ENCODE measurements around the gene SUPT6H. TPM values are rescaled to one million over a fixed set of nuclear protein-coding genes. Genes with fewer than 3 reads are reported as not detected.

The SUPT6H gene
- total RNA-seq, 4 donors from 2014 or later = 48.7 to 87.3 (median 71.9) TPM

- TF ChIP-seq, protein P1, sequence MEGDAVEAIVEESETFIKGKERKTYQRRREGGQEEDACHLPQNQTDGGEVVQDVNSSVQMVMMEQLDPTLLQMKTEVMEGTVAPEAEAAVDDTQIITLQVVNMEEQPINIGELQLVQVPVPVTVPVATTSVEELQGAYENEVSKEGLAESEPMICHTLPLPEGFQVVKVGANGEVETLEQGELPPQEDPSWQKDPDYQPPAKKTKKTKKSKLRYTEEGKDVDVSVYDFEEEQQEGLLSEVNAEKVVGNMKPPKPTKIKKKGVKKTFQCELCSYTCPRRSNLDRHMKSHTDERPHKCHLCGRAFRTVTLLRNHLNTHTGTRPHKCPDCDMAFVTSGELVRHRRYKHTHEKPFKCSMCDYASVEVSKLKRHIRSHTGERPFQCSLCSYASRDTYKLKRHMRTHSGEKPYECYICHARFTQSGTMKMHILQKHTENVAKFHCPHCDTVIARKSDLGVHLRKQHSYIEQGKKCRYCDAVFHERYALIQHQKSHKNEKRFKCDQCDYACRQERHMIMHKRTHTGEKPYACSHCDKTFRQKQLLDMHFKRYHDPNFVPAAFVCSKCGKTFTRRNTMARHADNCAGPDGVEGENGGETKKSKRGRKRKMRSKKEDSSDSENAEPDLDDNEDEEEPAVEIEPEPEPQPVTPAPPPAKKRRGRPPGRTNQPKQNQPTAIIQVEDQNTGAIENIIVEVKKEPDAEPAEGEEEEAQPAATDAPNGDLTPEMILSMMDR (IDR thresholded peaks at IDR 0.05) = no peak
- TF ChIP-seq EP300 (IDR thresholded peaks at IDR 0.05) (no peak), POLR2AphosphoS5 (IDR thresholded peaks at IDR 0.05) (no peak), POLR2A (IDR thresholded peaks at IDR 0.05) (no peak)
- no peak overlapping the region for H3K4me3 ChIP-seq
- WGBS, 2 donors (ENCODE audit: low coverage in 1 of 2) = 82 to 88% methylated on average over 2 to 3 of the region's 4 CpGs
- H3K36me3 ChIP-seq = peaks cover 10 to 91% of the 10 kb centered on the region in 2 donors
- H3K4me1 ChIP-seq = peaks cover 0 to 7% (median 0%) of the 10 kb centered on the region in 3 donors
- no peak for ATAC-seq
- no peaks in the 10 kb centered on the region for H3K27me3 ChIP-seq
- no peaks in the 10 kb centered on the region for H3K9me3 ChIP-seq
- H3K27ac ChIP-seq = no peak overlapping the region
These were observed 46.6 kb upstream of the SUPT6H start for GRCh38 chr17:28615260-28615940.

DNA sequence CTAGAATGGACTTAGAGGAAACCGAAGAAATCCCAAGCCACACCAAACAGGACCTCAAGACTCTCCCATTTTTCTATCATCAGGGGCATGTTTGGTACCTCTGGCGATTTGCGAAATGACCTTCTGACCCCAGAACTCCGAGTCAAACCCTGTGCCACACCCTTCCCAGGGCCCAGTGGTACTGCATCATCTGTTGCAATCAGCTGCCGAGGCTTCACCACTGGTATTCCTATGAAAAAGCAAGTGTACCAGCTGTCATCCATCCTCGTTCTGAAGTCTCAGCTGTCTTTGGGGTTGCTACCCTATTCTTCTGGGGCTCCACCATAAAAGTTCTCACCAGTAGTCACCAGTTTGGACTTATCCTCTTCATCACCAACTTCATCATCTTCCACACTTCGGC is 45.7 kb upstream of the SUPT6H start:
- H3K4me1 ChIP-seq = peaks cover 0 to 7% (median 0%) of the 10 kb centered on the region in 3 donors
- no peaks in the 10 kb centered on the region for H3K27me3 ChIP-seq
- WGBS, 2 donors (ENCODE audit: low coverage in 1 of 2) = 74 to 83% methylated on average over 6 to 7 of the region's 7 CpGs
- no peak overlapping the region for H3K27ac ChIP-seq
- H3K36me3 ChIP-seq = peaks cover 18 to 92% of the 10 kb centered on the region in 2 donors
- H3K4me3 ChIP-seq = no peak overlapping the region
- H3K9me3 ChIP-seq = no peaks in the 10 kb centered on the region
- TF ChIP-seq POLR2A (IDR thresholded peaks at IDR 0.05) = no peak
- ATAC-seq = no peak

- WGBS, 2 donors (ENCODE audit: low coverage in 1 of 2) = 74 to 77% methylated on average over 2 to 3 of the region's 3 CpGs
- ATAC-seq = no peak
- Histone ChIP-seq H3K27ac (no peak overlapping the region), H3K4me3 (no peak overlapping the region), H3K9me3 (no peaks in the 10 kb centered on the region), H3K36me3 (peaks cover 20 to 99% of the 10 kb centered on the region in 2 donors), H3K27me3 (no peaks in the 10 kb centered on the region), H3K4me1 (peaks cover 0 to under 1% (median 0%) of the 10 kb centered on the region in 3 donors)
- TF ChIP-seq POLR2A (IDR thresholded peaks at IDR 0.05) (no peak), EP300 (IDR thresholded peaks at IDR 0.05) (no peak), POLR2AphosphoS5 (IDR thresholded peaks at IDR 0.05) (no peak)
- TF ChIP-seq, protein P1 (IDR thresholded peaks at IDR 0.05) = no peak
These were observed 43.5 kb upstream of the SUPT6H start for GRCh38 chr17:28618464-28618863.

DNA sequence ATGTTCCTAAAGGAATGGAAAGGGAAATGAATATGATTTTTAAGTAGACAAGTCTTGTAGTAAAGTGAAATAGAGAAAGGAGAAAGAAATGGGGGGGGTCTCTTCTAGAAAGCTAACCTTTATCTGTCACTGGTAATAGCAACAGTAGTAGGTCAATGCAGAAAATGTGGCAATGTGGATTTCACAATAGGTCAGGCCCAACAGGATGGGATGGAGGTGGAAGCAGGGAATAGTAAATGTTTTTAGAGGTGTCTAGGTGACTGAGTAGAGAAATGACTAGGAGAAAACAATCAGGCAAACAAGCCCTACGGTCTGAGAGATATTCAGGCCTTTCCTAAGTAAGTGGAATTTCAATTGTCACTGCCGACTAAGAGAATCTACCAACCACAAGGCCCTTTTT is 42.0 kb upstream of the SUPT6H start:
- TF ChIP-seq POLR2AphosphoS5 (IDR thresholded peaks at IDR 0.05) (no peak), EP300 (IDR thresholded peaks at IDR 0.05) (no peak), POLR2A (IDR thresholded peaks at IDR 0.05) (no peak)
- TF ChIP-seq, protein P1 (IDR thresholded peaks at IDR 0.05) = no peak
- H3K4me3 ChIP-seq = no peak overlapping the region
- 37 to 83% methylated on average over 2 of the region's 2 CpGs for WGBS, 2 donors (ENCODE audit: low coverage in 1 of 2)
- no peaks in the 10 kb centered on the region for H3K9me3 ChIP-seq
- H3K27me3 ChIP-seq = no peaks in the 10 kb centered on the region
- H3K4me1 ChIP-seq = no peaks in the 10 kb centered on the region
- peaks cover 24 to 100% of the 10 kb centered on the region in 2 donors for H3K36me3 ChIP-seq
- ATAC-seq = no peak
- H3K27ac ChIP-seq = no peak overlapping the region

GRCh38 chr17:28622186-28622585 is 39.8 kb upstream of the SUPT6H start:
- WGBS, 2 donors (ENCODE audit: low coverage in 1 of 2) = 85 to 91% methylated on average over 1 to 3 of the region's 3 CpGs
- no peak overlapping the region for H3K4me3 ChIP-seq
- H3K27ac ChIP-seq = no peak overlapping the region
- TF ChIP-seq EP300 (IDR thresholded peaks at IDR 0.05) (no peak), POLR2A (IDR thresholded peaks at IDR 0.05) (no peak), POLR2AphosphoS5 (IDR thresholded peaks at IDR 0.05) (no peak)
- TF ChIP-seq, protein P1 (IDR thresholded peaks at IDR 0.05) = no peak
- H3K9me3 ChIP-seq = no peaks in the 10 kb centered on the region
- H3K4me1 ChIP-seq = no peaks in the 10 kb centered on the region
- no peaks in the 10 kb centered on the region for H3K27me3 ChIP-seq
- peaks cover 24 to 99% of the 10 kb centered on the region in 2 donors for H3K36me3 ChIP-seq
- ATAC-seq = no peak
